CD4-positive, CD25-positive, alpha-beta regulatory T cell (primary cell): ENCODE results near the gene ZSWIM6. TPM values are rescaled to one million over a fixed set of nuclear protein-coding genes. Genes with fewer than 3 reads are reported as not detected.

Experiments
- polyA plus RNA-seq, 4 donors: library from polyadenylated mRNA; unstranded; fragments of 300-500 nt; fragmentation: Illumina TruSeq; gene quantifications; one replicate each; pipeline ENCODE4 v1.2.3, GENCODE V29; 2021
- total RNA-seq: library from RNA; stranded (reverse); gene quantifications from one replicate; pipeline ENCODE4 v1.2.3, GENCODE V29; 2022

Gene ZSWIM6
- total and polyA plus RNA-seq, 5 donors from 2014 or later: 0.41 to 12.2 (median 0.59) TPM

Other genes starting within 250 kb of the ZSWIM6 start
- 15.9 TPM for gene SMIM15, start 169.8 kb upstream of the ZSWIM6 start, total RNA-seq
- 10 to 100 TPM; 42.1 to 73.1 (median 48.3) TPM for gene SMIM15, start 169.8 kb upstream of the ZSWIM6 start, polyA plus RNA-seq